CD4-positive, alpha-beta T cell treated with Interleukin-1 beta for 1 hour (primary cell): ENCODE measurements around the gene ART4.

ENCODE experiments used
- DNase-seq, 2 donors: peaks; one replicate each; pipeline ENCODE4 v3.0.0-alpha.2; 2020 to 2022

Gene ART4, protein sequence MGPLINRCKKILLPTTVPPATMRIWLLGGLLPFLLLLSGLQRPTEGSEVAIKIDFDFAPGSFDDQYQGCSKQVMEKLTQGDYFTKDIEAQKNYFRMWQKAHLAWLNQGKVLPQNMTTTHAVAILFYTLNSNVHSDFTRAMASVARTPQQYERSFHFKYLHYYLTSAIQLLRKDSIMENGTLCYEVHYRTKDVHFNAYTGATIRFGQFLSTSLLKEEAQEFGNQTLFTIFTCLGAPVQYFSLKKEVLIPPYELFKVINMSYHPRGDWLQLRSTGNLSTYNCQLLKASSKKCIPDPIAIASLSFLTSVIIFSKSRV

DNA sequence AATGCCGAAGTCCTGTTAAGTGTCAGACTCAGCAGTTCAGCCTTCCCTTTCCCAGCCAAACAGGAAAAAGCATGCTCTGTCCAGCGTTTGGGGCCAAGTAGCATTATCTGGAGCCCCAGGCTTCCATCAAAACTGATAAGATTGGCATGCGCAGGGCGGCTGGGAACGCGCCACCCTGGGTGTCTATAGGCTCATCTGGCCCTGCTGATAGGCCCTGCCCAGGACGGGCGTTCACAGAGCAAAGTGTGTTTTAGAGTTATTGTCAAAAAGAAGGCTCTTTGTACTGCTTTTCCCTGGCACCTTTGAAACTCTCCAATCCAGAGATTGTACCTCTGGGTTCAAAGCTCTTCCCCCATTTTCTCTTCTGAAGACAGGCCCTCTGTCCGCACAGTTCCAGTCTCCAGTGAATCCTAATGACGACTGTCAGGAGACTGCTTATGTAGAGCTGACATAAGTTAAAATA lies at the start of gene ART4:
Gene ART4 (minus strand): TSS at position 102 of the 463 bp plus-strand sequence. CDS start 413 bp downstream, outside the sequence.
- DNase-seq, result no peak

DNA sequence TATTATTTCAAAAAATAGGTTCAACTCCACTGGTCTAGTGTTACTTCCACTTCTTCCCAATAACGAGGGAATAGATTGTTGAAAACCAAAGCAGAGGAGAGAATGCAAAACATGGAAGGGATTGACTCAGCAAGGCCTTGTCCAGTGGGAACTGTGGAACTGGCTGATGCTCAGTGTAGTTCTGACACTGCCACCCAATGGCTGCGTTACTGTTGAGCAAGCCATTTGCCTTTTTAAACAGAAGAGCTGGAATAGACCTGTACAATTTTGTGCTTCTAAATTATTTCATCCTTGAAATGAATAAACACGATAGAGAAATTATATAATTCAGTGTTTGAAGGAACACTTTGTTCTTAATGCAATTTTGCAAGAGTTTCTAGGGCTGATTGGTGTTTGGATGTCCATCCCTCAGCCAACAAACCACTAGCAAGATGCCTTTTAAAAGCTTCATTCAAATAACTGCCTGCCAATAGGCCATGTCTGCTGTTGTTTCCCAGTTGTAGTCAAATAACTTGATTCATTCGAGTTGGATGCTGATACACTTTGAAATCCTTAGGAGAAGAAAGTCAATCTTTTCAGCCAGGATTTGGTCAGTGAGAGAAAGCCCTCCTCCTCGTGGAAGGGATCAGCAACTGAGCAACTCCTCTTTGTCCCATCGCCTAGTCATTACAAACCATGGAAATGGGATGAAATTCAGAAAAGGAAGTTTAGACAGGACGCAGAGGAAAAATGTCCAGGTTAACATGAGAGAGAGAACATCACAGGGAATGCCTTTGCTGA lies 49.6 kb upstream of the ART4 start:
- DNase-seq, result no peak

DNA sequence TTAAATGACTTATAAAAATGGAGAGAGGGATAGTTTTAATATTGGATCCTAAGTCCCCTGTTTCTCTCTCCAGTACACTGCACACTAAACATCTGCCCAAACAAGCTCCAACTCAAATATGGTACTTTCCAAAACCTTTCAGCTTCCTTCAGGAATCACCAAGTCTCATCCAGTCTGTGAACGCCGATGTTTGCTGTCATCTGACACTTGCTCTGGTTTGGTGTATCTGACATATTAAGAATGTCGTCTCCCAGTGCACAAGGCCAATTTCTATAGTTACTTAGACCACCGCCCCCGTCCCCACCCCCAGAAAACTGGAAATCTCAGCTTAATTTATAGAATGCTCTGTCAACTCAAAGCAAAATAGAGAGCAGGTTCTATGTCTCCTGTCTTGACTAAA lies 47.4 kb upstream of the ART4 start:
- DNase-seq, result no peak

DNA sequence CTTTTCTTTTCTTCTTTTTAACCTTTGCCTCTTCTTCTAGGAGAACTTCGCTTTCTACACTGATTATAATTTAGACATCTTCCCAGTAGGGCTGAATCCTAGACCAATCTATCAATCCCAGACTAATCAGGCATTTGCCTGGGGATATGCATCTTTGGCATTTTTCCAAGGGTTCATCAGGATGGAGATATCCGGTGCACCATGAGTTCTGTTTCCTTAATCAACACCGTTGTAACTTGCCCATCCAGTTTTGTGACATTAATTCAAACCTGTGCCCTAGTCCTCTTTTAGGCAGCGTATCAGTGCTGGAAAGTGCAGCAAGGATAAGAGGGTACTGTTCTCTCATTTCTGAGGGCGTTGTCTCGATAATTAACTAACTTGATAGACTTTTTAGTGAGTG lies 42.9 kb upstream of the ART4 start:
- no peak for DNase-seq

DNA sequence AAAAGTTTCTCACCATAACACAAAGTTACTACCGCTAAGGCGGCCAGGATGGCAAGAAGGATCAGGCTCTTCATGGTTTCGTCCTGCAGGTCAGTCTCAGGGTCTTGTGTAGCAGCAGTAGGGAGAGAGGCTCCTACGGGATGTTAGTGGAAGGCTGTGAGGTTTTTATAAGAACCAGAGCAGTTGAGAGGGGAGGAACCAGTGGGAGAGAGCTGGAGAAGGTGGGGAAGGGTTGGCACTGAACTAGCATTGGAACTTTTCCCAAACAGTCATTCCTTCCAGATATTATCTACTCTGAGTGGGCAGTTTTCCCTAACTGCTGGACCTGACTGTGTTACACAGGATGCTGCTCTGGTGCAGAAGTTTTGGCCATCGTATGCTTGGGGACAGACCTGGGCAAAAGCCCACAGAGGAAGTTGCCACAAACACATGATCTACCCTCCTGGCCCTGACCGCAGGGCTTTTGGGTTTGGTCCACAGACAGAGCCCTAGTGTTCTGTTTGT lies 42.4 kb upstream of the ART4 start, which contains the start of gene MGP:
Gene MGP (minus strand): TSS at position 137 of the 504 bp plus-strand sequence. CDS start 63 bp downstream, at position 74.
- no peak for DNase-seq

DNA sequence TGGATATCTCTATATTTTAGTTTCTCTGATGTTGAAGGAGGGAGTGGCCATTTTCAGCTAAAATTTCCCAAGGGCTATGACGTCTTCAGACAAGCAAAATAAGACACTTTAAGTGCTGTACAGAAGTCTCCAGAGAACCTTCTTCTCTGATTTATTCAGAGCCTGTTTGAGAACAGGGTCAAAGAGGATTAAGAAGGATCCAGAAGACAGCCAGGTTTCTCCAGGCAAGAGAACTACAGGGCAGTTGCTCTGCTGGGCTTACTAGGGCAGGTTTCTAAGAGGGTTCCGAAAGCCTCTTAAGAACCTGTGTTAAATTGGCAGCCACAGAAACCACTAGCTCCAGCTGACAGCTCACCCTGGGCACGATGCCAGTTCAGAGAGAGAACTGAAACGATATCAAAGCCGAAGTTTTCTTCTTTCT lies 41.1 kb upstream of the ART4 start:
- DNase-seq, result peak; percentile 82 to 83

DNA sequence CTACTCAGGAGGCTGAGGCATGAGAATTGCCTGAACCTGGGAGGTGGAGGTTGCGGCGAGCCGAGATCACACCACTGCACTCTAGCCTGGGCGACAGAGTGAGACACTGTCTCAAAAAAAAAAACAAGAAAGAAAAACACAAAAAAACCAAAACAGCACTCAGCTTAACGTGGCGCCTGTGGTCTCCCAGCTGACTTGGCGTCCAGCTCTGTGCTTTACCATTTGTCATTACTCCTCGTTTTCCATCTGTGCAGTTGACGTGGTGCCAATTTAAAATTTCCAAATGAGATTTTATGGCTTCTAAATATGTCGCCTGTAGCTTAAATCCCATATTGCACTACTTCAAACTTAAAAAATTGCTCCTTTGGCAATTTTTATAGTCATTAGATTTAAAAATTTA lies 40.4 kb upstream of the ART4 start:
- DNase-seq, result no peak

DNA sequence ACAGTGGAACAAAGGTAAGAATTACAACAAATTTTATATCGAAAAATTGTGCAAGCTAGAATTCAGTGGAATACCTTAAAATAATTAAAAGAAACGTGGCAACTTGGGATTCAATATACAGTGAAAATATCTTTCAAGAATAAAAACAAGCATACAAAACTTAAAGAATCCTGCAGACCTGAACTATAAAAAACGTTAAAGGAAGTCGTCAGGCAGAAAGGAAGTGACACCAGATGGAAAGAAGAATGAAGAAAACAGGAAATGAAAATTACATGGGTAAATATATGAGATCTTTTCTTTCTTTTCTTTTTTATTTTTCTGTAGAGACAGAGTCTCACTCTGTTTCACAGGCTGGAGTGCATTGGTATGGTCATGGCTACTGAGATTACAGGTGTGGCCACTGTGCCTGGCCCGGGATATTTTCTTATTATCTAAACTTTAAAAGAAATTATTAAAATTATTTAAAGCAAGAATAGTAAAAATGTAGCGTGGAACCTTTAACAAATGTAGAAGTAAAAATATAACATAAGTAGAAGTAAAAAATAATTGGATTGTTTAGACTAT lies 37.6 kb upstream of the ART4 start:
- no peak for DNase-seq

DNA sequence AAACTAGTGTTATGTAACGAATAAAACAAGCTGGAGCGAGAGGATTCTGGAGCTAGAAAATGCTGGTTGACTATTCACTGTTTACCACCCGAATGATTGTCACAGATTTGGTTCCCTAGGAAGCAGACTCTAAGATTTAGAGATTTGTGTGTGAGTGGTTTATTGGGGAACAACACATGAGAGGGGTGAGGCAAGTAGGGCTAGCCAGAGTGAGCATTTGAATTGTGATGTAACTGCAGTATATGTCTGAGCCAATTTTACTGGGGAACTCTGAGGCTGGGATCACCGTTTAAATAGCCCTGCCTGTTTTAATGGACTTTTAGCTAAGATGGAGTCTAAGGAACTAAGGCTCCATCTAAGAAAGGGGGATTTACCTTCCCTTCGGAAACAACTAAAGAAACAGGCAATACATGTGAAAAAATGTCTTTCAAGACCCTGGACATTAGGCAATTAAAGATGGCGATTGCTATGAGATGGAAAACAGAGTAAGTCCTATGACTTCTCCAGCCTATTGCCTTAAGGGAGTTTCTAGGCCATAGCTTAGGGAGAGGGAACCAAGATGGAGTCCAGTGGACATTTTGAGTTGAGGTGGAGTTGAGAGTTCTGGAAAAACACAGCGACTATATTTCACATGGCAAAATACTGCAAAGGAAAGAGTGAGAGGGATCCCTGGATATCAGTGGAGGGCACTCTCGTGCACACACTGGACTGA lies 36.1 kb upstream of the ART4 start:
- no peak for DNase-seq

DNA sequence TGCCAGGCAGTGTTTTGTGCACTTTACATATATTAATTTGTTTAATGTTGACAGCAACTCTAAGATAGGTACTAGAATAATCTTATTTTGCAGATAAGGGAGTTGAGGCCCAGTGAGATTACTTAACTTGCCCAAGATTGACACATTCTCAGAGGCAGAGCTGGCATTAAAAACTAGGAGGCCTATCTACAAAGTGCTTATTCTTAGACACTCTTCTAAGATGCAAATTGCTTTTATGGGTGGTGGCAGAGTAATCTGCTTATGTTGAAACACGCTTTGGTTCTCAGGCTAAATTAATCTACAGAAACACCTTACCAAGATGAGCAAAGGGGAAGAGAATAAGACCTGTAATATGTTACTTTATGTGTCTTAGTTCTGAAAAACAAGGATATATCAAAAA lies 35.2 kb upstream of the ART4 start:
- DNase-seq, result no peak

DNA sequence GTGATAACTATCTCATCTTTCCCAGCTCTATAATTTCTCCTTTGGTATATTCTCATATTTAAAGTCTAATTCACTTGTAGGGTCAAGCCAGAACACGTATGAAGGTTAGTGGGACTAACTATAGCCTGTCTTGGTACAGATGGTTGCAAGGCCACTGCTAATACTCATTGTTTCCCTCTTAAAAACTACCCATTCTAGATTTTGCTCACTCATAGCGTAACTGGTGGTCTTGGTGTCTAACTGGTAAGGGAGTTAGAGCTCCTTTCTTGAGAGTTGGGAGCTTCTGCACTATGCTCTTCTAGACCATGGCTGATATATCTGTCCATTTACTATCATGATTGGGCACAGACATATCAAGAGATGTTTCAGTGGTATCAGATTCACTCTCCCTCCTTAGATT lies 33.5 kb upstream of the ART4 start:
- no peak for DNase-seq

DNA sequence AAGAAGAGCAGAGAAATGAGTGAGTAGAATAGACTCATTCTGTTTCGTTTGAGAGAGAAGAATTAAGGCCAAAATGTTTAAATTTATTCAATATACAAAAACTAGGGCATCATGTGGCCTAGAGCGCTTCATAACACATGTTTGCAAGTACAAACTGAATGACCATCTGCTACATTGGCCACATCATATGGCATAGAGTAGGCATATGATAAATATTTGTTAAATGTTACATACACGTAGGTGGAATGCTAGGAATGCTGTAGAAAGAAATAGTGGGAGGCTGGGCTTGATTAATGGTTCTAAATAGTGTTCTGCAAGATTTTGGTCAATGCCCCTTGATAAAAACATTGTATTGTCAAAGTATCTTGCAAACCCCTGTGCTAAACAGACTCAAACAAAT lies 31.6 kb upstream of the ART4 start:
- no peak for DNase-seq

DNA sequence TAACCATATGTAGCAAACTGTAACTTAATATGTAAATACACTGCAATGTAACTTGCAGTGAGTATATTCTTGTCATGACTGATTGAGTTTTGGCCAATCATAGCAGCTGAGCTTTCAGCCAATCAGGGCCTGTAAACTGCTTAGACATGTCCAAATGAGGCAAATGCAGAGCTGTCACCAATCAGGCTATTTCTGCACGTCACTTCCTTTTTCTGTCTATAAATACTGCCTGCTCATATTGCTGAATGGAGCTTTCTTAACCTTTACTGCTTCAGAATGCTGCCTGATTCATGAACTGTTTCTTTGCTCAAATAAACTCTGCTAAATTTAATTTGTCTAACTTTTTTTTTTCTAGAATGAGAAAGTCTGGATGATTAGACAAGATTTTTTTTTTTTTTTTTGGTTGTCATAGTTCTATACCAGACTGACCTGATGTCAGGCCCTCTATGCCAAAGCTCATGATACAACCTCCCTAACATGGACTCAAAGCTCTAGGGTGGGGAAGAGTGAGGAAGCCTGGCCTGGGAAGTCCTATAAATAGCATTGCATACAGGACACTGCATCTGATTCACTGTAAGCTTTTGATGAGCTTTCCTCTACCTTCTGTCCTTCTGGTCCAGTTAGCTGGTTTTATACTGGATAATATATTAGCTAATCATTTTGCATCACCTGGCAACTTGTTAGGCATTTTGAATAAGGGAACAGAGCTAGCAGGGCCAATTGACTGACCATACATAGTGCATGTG lies 30.3 kb upstream of the ART4 start:
- DNase-seq, result no peak

DNA sequence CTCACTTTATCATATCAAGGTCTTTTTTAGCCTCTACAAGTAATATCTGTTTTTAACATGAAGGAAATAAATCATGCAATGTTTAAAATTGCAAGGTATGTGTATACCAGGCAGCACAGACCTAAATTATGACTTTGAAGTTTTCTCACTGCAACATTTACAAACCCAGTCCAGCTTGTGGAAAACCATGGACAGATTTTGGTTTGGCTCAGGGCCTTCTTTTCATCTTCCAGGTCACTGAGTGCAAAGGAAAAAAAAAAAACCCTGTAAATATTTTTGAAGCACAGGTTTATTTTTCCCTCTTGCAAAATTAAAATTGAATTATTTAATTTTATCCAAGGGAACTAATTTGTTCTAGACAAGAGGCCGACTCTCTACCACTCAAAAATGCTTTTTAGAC lies 28.6 kb upstream of the ART4 start:
- DNase-seq, result no peak

DNA sequence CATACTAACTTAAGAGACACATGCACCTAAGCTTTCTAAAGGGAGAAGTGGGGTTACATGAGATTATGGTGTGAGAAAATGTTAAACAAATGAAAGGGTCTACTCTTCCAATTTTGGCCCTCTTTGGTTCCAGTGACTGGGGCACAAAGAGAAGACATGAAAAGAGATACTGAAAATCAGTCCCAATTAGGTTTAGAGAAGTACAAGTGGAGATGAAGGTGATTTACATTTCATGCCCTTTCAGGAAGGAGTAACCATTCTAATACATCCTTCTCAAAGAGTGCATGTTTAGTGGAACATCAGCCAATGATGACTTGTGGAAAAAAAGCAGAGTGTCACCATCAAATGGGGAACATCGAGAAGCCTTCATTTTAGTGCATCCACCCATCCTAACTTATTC lies 27.9 kb upstream of the ART4 start:
- no peak for DNase-seq

DNA sequence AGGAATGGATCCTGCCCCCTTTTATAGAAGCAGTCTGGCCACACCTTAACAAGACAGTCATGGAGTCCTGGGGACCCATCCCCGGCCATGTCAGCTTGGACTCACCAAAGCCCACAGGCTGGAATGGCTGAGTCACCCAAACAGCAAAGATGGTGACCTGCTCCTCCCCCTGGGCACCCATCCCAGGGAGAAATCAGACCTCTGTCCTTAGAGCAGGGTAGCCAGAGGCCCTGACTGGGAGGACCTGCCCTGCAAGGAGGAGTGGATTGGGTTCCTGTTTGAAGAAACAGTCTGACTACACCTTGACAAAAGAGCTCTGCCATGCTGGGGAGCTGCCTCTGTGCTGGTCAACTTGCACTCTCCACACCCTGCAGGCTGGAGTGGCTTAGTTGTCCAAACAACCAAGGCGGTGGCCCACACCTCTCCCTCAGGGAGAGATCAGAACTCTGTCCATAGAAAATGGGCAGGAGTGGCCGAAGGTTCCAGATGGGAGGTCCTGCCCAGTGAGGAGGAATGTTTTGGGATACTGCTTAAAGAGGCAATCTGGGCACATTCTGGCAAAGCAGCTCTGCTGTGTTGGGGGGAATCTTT lies 25.7 kb upstream of the ART4 start:
- no peak for DNase-seq

DNA sequence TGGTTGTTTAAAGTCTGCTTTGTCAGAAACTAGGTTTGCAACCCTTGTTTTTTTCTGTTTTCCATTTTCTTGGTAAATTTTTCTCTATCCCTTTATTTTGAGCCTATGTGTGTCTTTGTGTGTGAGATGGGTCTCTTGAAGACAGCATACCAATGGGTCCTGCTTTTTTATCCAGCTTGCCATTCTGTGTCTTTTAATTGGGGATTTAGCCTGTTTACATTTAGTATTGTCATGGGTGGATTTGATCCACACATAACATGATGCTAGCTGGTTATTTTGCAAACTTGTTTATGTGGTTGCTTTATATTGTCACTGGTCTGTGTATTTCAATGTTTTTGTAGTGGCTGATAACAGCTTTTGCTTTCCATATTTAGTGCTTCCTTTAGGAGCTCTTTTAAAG lies 17.2 kb upstream of the ART4 start:
- no peak for DNase-seq

DNA sequence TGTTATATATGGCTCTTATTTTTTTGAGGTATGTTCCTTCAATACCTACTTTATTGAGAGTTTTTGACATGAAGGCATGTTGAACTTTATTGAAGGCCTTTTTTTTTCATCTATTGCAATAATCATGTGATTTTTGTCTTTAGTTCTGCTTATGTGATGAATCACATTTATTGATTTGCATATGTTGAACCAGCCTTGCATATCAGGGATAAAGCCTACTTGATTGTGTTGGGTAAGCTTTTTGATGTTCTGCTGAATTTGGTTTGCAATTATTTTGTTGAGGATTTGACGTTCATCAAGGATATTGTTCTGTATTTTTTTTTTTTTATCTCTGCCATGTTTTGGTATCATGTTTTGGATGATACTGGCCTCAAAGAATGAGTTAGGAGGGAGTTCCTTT lies 15.2 kb upstream of the ART4 start:
- no peak for DNase-seq

DNA sequence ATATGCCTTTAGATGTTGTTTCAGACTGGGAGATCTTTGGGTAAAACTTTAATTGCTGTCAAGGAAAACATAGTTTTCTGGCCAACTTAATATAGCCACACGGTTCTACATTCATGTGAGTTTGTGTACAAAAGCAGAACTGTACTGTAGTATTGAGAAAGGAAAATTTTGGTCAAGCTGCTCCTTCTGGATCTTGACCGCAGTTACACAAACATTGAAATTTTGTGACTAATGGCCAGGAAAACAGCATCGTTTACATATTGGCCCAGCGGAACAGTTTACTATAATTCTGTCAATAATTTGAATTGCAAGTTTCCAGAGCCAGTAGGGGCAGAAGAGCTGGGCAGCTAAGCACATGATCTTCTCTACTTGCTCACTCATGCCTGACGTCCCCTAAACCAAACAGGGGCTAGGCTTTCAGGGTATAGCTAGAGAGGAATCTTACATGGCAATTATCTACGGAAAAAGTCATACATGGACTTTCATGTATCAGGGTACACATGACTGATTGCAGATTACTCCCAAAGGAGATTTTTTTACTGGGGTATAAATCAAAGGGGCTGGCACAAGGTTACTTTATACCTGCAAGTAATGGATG lies 11.4 kb upstream of the ART4 start:
- no peak for DNase-seq

DNA sequence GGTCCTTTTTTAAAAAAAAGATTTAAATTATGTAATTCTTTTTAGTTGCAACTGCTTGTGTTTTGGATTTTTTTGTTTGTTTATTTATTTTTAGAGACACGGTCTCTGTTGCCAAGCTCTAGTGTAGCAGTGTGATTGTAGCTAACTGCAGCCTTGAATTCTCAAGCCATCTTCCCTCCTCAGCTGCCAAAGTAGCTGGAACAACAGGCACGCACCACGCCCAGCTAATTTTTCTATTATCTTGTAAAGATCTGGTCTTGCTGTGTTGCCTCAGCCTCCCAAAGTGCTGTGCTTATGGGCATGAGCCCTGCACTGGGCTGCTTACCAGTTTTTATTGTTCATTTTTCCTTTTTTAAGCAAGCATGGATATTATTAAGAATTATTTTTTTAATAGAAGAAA lies 10.6 kb upstream of the ART4 start:
- DNase-seq, result no peak

DNA sequence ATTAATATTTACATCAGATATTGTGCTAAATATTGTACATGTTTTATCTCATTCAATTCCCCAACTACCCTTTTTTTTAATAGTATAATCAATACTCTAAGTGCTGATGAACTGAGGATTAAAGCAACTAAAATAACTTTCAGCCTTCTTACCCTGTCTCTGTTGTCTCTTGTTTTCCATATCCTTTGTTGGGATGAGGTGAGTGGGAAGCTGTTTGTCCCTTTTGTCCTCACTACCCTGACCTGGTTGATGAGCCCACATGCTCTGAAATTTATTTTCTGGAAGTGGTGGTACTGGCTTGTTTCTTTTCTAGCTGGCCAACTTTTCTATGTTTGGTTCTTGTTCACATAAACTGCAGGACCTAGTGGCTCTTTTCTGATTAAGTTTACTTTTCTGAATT lies 9.6 kb upstream of the ART4 start:
- no peak for DNase-seq
